ENCODE measurements around the gene SH3GLB2.
"Not testable (repeated sequence)": the region's sequence is repeated elsewhere in the genome, so short reads cannot be mapped to it uniquely, and the experiment has no call there.

SH3GLB2 gene

GRCh38 chr9:129052592-129052991 lies 24.5 kb upstream of the SH3GLB2 start:
- DNase-seq: no peak

- no peak for DNase-seq
These were observed 13.9 kb upstream of the SH3GLB2 start for GRCh38 chr9:129042016-129042415.

GRCh38 chr9:129040113-129040643 lies 12.0 kb upstream of the SH3GLB2 start:
- no peak for DNase-seq

DNA sequence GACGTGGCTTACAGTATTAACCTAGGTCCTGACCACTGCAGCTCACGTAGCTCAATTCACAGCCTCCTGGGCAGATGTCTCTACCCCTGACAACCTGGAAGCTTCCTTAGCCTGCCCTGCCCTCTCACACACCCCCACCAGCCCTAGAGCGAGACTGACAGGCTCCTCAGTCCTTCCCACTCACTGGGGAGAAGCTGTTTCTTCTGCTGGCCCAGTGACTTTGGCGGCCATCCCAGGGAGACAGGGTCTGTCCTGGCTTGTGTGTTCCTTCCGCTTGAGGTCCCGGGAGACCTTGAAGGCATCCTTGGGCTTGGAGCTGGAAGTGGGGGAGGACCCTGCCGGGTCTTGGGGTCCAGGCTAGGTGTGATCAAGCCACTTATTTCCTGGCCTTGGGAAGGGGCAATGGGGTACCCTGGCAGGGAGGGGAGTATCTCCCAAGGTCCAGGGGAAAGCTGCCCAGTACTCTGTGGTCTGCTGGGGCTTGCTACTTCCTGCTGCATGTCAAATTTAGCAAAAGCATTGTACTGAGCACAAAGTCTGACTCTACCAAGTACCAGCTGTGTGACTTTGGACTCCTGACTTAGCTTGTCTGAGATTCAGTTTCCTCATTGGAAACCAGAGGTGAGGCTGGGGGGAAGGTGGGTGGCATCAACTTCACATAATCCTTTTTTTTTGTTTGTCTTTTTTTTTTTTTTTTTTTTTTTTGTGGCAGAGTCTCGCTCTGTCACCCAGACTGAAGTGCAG lies 10.2 kb upstream of the SH3GLB2 start:
- DNase-seq: no peak

- DNase-seq: no peak
These were observed 9.6 kb upstream of the SH3GLB2 start for GRCh38 chr9:129037767-129038098.

DNA sequence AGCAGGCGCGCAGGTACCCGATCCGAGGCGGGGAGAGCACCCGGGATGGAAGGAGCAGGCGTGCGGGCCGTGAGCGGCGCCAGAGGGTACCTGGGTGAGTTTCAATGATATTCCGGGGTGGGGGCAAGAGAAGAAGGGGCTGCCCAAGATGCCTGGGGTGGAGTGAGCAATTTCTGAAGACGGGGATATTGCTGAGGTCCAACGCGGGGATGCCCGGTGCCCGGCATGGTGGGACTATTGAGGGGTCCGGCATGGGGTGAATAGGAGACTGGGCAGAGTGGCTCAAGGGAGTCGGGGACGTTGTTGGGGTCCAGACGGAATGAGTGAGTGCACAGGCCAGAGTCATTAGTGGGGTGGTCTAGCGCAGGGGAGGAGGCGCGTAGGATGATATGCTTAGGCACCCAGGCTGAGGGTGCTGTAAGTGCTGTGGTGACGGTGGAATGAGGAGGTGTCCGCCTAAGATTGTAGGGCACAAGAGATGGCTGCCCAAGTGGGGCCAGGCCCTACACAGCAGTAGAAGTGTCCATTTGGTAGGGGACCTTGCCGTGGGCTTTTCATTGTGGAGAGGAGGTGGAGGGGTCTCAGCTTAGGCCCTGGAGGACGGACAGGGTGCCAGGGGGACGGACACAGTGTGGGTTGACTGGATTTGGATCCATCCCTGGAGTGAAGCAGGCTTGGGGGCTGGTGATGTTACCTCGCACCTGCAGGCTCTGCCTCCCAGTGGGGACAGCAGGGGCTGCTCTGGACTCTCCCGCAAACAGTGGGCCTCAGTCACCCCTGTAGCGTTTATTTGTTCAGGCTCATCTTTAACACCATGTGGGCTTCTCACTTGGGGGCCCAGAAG lies 9.0 kb upstream of the SH3GLB2 start:
- DNase-seq: no peak

GRCh38 chr9:129036241-129036922 lies 8.3 kb upstream of the SH3GLB2 start, which contains the start of gene MIGA2:
TSS of gene MIGA2 (plus strand) at chr9:129036626. CDS start at chr9:129040595, 3,969 bp downstream.
- peak; percentile 97 to 99 for DNase-seq

DNA sequence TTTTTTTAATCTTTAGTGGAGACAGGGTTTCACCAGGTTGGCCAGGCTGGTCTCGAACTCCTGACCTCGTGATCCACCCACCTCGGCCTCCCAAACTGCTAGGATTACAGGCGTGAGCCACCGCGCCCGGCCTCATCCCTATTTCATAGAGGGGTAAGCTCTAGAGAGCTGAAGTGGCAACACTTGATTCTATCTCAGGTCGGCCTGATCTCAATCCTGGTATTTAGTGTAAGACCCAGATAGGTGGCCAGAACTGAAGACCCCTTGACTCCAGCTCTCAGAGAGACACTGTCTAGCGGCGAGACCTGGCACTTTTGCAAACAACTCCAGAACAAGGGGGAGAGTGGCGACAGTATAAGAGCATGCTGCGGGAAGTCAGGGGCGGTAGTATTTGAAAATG lies 7.7 kb upstream of the SH3GLB2 start:
- DNase-seq: not testable (repeated sequence)

DNA sequence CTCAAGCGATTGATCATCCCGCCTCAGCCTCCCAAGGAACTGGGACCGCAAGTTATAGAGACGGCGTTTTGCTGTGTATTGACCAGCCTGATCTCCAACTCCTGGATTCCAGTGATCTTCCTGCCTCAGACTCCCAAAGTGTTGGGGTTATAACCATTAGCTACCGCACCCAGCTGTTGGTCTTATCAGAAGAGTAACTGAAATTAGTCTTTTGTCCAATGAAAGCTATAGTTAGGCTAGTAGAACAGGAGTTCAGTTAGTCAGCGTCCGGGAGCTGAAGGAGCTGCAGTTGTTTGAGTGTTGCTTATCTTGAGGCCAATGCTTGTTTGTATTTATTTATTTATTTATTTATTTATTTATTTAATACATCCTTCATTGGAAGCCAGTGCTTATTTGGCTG lies 5.1 kb upstream of the SH3GLB2 start:
- DNase-seq: no peak

- no peak for DNase-seq
These were observed 4.5 kb upstream of the SH3GLB2 start for GRCh38 chr9:129032541-129033159.

GRCh38 chr9:129031514-129031913 lies 3.4 kb upstream of the SH3GLB2 start:
- DNase-seq: no peak

- no peak for DNase-seq
These were observed 2.1 kb upstream of the SH3GLB2 start for GRCh38 chr9:129030191-129030590.

- DNase-seq: no peak
These were observed 393 bp downstream of the SH3GLB2 start for GRCh38 chr9:129027685-129028191.

GRCh38 chr9:129027224-129027684 lies 877 bp downstream of the SH3GLB2 start:
- no peak for DNase-seq

GRCh38 chr9:129026442-129027223 lies 1.5 kb downstream of the SH3GLB2 start:
- DNase-seq: no peak

GRCh38 chr9:129023908-129024233 lies 4.3 kb downstream of the SH3GLB2 start:
- no peak for DNase-seq

DNA sequence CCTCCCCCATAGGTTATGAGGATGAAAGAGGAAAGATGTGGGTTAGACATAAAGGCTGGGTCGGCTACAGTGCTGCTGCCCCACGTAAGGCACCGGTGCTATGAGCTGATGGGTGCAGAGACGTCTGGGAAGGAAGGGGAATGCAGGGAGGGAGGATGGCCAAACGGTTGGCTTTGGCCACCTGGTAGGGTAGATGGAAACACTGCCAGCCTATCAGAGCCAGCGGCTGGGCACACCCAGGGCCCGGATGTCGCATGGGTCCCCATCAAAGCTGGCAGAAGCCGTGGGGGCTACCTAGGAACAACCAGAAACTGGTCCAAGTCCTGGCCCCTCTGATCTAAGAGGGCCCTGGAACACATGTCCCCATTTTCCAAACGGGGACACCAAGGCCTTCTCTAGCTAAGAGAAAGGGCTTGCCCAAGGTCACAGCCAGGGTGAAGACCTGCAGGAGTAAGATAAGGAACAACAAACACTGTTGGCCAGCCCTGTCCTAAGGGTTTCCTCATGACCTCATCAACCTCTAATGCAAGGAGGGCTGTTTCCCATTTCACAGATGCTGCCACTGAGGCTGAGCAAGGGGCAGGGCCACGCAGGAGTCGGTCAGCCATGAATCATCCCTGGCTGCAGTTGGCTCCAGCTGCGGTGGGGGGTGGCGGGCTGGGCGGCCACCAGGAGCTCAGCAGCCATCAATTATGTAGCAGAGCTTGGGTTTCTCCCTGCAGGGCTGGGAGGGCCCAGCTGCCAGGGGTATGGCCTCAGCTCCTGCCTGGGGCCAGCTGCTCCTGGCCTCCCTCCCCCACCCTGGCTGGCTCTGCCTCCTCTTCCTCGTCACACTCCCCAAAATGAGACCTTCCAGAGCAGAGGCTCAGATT lies 4.9 kb downstream of the SH3GLB2 start:
- no peak for DNase-seq

GRCh38 chr9:129022037-129022436 lies 6.1 kb downstream of the SH3GLB2 start:
- no peak for DNase-seq

- no peak for DNase-seq
These were observed 7.0 kb downstream of the SH3GLB2 start for GRCh38 chr9:129021091-129021490.

DNA sequence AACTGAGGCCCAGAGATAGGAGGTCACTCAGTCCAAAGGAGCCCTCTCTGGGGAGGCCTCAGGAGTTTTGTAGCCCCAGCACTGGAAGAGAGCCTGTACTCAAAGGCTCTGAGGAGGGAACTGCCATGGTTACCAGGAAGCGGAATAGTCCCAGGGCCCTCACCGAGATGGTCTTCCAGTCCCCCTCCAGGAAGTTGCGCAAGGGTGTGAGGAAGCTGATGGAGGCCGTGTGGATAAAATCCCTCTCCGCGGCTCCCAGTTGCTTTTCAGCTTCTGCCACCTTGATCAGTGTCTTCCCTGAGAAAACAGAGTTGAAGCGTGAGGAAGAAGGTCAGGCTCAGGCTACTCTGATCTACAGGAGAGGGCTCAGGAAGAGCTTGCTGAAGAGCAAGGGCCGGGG lies 13.5 kb downstream of the SH3GLB2 start:
- no peak for DNase-seq

DNA sequence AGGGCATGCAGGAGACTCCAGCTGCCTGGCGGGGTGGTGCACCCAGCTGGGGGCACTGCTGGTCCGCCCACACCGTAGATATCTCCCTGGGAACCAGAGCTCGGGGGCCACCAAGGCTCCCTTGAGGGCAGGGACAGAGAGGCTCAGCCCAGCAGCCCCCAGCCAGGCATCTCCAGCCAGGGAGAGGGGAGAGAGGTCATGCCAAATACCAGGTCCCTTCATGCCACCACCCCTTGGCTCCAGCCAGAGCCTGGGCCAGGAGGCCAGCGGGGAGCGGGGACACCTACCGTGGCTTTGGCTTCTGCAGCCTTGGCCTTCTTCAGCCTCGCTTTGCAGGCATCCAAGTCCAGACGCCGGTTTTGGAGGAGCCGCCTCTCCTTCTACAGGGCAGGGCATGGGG lies 14.0 kb downstream of the SH3GLB2 start:
- DNase-seq: no peak
